Measurements from ENCODE around the gene NEGR1.

The NEGR1 gene

DNA sequence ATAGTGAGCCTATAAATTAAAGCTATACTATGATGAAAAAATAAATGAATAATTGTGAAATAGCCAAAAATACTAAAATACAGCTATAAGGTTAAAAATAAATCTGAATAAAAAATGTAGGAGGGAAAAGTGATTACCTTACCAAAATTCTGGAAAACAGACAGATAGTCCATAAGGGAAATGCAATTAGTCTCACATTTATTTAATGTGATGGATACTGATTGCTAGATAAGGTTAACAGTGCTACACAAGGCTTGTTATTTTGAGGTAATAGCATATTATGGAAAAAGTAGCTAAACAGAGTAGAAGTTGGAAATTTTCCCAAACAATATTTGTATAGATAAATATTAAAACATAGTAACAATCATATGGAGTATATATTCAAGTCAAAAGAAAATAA, 413.0 kb downstream of the NEGR1 start:
- in situ Hi-C loops (cut with MboI; ENCODE audit: low sequenced_read_pairs), result no loop called here

DNA sequence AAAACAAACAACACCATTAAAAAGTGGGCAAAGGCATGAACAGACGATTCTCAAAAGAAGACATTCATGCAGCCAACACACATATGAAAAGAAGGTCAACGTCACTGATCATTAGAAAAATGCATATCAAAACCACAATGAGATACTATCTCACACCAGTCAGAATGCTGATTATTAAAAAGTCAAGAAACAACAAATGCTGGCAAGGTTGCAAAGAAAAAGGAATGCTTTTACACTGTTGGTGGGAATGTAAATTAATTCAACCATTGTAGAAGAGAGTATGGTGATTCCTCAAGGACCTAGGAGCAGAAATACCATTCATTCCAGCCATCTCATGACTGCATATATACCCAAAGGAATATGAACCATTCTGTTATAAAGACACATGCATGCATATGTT, 419.6 kb downstream of the NEGR1 start:
- in situ Hi-C loops (cut with MboI; ENCODE audit: low sequenced_read_pairs), result no loop called here

DNA sequence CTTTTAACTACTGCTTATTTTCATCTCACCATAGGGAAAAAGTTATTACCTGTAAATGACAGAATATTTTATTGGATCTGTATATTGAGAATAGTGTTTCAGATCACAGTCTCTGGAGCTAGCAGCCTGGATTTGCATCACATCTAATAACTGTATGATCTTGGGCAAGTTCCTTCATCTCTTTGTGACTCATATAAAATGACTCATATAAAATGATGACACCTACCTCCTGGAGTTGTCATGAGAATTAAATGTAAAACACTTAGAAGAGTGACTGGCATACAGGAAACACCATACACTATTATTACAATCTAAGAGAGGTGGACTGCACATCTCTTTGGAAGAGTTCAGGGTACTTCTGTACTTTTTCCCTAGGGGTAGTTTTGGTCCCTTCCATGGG, 421.3 kb downstream of the NEGR1 start:
- in situ Hi-C loops (cut with MboI; ENCODE audit: low sequenced_read_pairs), result no loop called here

DNA sequence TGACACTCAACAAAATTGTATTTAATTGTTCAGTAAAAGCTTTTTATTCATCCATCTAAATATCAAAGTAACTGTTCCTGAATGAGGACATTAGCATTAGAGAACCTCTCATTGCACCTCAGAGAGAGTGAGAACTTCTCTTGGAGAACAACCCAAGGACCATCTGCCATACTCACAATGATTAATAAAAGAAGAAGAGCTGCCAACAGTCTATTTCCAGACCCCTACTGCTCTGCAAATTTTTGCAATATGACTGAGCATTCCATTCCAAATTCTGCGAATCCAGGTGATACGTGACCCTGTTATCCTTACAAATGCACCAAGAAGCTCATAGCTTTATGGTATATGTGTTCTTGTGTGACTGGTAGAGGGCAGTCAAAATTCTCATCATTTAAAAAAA, 422.5 kb downstream of the NEGR1 start:
- in situ Hi-C loops (cut with MboI; ENCODE audit: low sequenced_read_pairs), result no loop called here

DNA sequence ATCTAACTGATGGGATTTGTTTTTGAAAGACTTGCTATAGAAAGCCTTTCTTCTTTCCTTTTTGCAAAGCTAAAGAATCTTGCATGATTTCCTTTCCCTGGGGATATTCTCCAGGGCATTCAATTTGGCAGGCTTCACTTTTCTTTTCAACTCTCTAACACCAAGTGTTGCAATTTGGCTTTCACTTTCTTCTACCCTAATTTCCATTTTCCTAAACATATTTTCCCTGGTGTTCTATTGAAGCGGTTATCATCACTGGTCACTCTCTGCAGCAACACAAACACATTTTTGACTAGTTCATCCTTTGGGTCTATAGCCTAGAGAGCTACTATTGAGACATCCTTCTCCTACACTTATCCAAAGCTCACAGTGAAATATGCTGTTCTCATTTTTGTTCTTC, 424.5 kb downstream of the NEGR1 start:
- in situ Hi-C loops (cut with MboI; ENCODE audit: low sequenced_read_pairs), result no loop called here

DNA sequence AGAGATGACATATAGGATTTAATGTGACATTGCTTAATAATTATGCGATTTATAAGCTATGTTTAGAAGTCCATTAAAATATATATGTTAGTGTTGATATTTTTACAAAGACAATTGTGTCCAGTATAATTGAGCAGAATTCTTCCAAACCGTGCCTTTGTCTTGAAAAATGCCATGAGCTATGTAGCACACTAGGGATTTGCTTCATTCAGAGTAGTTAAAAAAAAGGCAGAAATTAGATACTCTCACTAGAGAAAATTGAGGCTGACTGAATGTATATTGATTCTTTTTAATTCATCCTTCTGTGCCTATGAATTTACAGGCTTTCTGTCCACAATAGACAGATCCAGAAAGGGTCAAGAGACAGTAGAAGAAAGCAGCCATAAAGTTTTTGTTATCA, 429.0 kb downstream of the NEGR1 start:
- in situ Hi-C loops (cut with MboI; ENCODE audit: low sequenced_read_pairs), result no loop called here

DNA sequence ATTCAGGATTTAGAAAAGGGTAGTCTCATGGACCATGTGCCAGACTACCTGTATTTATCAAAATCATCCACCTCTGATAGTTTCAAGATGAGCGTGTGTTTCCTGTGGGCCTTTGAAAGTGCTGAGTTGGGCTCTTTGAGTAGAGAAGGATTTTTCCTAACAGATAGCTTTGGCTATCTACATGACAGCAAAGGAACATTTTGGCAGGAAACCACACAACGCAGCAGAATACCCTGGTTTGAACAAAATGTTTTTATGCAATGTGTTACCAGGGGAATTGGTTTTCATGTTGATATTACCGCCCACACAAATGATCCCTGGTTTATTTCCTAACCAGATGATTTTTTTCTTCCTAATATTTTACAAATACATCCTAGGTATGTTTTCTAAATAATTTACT, 431.4 kb downstream of the NEGR1 start:
- in situ Hi-C loops (cut with MboI; ENCODE audit: low sequenced_read_pairs), result no loop called here

DNA sequence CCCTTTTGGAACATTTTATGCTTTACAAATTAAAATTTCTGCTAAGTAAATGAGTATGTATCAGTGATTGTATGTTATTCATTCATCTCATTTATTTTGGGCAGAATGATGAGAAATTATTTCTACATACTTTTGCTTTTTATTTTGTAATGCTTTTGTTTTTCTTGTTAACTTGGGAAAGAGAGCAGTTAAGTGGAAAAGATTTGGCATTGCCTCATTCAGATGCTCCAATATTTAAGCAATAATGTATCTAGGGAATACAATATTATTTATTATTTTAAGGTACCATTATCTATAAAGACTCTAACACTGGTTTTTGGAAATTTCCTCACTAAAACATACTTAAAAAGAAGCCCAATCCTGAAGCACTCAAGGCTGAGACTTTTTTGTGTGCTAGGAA, 431.8 kb downstream of the NEGR1 start:
- in situ Hi-C loops (cut with MboI; ENCODE audit: low sequenced_read_pairs), result no loop called here

DNA sequence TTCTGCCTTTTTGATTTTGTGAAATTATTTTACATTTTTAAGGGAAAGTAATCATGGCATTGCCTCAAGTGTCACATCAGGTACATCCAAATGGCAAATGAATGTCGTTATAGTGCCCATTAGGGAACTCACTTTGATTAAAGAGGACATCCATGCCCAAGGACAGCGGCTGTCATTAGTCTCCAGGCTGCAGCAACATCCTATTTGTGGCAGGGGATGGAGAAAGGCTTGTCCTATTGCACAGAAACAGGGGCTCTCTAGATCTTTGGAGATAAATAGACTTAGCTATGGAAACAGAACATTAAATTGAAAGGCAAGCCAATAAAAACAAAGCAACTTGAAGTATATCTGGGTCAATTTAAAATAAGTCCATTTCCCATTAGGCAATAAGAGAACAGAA, 439.3 kb downstream of the NEGR1 start:
- in situ Hi-C loops (cut with MboI; ENCODE audit: low sequenced_read_pairs), result no loop called here

DNA sequence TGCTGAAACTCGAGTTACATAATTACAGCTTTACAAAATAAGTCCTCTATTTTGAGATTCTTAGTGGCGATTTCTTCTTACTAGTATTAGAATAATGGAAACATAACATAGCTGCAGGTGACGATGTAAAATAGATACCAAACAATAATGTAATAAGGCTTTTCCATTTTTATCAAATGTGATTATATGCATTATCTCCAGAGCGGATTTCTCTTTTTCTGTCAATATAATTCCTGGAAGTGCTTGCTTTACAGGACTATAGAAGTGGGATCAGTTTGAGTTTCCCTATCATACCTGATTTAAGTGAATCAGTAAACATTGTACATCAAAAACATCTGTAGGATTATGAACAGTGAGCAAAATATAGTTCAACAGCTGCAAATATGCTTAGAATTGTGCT, 442.5 kb downstream of the NEGR1 start:
- in situ Hi-C loops (cut with MboI; ENCODE audit: low sequenced_read_pairs), result no loop called here

DNA sequence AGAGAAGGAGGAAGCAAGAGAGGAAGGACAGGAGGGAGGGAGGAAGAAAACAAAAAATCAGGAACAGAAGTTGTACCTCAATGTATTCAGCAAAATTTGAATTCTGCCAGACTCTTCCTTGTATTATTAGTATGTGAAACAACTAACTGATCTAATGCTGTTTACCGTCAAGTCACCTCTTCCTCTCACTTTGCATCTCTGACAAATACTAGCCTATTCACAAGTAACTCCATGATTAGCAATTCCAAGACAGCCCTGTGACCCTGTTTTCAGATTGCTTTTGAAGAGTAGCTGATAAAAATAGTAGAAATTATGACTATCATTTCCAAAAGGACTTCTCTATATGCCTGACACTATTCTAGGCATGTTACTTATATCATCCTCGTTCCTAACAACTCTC, 445.4 kb downstream of the NEGR1 start:
- in situ Hi-C loops (cut with MboI; ENCODE audit: low sequenced_read_pairs), result no loop called here

DNA sequence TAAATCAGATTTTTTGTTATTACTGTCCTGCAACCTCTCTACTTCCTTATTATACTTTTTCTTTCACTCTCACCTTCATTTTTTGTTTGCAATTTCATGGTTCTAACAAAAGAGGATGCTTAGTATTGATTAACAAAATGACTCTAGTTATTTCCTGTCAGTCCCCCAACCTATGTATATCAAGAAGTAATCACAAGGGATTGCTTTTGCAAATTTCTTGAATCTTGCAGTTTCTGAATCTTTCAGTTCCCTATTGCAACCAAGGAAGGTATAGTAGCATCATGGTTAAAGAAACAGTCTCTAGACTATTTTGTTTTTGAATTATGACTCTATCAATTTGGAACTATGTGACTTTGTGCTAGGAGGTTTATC, 446.9 kb downstream of the NEGR1 start:
- in situ Hi-C loops (cut with MboI; ENCODE audit: low sequenced_read_pairs), result no loop called here

DNA sequence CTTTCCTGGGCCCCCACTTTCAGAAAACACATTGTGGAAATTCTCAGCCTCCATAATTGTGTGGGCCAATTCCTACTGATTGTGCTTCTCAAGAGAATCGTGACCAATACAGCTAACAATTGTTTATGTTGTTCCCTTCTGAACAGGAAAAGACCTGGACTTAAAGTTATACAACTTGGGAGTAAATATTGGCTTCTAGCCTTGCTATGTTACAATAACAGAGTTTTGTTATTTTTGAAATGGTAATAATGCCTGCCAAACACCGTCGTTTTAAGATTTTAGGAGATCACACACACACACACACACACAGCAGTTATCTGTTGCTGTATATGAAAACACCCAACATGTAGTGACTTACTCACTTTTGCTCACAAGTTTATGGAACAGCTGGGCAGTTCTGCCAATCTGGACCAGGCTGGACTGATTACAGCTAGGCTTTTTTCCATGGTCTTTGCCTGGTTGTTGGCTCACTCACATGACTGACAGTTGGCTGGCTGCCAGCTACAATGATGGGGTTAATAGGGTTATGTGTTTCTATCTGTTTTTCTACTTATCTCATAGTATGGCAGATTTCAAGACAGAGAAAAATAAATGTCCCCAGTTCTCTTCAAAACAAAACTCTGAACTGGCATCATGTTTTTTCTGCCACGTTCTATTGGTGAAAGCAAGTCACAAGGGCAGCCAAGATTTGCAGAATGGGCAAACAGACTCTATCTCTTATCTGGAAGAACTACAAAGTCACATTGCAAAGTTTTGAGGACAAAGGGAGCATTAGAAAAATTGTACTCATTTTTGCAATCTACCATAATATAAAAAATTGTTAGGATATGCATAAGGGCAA, 447.5 kb downstream of the NEGR1 start:
- in situ Hi-C loops (cut with MboI; ENCODE audit: low sequenced_read_pairs), result no loop called here

DNA sequence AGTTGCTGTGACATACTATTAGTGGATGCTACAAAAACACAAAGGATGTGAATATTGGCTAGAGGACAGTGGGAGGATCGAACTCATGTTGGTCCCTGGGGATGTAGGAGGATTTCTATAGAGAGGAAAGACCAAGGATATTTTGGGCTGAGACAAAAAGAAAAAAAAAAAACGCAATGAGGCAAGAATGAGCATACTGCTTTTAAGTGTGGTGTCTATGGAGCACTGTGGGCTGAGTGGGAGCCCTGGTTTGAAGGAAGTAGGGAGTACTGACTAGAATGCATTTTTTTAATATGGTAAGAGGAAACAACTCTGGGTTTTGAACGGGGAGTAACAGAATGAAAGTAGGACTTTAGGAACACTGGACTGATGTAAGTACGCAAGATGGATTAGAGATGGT, 450.7 kb downstream of the NEGR1 start:
- in situ Hi-C loops (cut with MboI; ENCODE audit: low sequenced_read_pairs), result no loop called here

DNA sequence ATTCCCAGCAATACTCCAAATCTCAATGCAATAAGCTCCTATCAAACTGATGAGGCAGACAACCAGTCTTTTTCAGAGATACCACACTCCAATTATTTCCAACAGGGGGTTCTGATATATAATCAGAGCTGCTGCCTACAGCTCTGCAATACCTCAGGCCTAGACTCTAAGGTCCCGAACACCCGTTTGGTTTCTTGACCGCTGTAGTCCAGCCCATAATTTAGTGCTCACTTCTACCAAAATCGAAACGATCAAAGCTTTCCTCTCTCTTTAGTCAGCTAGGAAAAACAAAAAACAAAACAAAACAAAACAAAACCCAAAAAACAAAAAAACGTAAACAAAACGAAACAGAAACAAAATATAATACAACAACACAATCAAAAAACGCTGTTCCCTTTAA, 453.0 kb downstream of the NEGR1 start:
- in situ Hi-C loops (cut with MboI; ENCODE audit: low sequenced_read_pairs), result no loop called here

DNA sequence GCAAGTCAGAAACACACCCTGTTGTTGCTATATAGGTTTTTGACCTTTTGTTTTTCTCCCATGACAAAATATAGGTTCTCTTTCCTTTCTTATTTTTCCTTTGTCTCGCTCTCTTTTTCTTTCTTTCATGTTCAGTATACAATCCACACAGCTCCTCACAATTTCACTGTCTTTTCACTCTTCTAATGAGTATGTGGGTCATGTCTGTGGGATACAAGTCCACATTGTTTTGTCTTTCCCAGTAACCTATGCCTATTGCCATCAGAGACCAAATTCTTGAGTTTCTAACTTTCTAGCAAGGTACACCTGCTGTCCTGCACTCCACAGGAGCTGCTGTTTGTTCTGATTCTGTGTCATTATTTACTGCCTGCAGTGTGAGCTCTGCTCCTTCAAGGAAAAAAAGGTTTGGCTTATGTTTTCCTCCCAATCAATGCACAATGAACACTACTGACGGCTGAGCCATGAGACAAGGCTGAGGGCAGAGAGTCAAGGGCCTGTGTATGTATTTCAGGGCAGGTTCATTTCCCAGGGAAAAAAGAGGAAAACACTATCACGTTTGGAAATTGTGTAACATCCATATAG, 453.8 kb downstream of the NEGR1 start:
- in situ Hi-C loops (cut with MboI; ENCODE audit: low sequenced_read_pairs), result no loop called here

DNA sequence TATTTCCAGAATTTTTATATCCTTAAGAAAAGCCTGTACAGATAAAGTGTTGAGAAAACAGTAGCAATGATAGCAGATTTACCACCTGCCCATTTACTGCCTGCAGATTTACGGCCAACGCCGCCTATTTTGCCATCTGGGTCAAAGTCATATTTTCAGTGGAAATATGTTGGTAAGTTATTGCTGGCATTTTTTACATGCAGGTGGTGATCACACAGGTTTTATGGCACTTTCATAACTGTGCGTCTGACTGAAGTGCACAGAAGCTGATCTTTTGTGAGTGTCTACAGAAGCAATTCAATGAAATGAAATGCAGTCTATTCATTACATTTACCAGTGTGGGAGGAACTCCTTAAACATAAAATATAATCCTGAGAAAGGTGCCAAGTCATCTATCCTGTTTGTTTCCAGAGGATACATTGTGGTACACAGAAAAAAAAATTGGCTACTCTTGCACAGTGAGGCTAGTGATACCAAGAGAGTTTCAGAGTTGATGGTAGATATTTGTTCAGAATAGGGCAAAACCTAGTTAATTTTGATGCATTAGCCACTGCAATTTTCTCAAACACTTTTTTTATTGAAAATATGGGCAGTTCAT, 458.5 kb downstream of the NEGR1 start:
- in situ Hi-C loops (cut with MboI; ENCODE audit: low sequenced_read_pairs), result no loop called here

DNA sequence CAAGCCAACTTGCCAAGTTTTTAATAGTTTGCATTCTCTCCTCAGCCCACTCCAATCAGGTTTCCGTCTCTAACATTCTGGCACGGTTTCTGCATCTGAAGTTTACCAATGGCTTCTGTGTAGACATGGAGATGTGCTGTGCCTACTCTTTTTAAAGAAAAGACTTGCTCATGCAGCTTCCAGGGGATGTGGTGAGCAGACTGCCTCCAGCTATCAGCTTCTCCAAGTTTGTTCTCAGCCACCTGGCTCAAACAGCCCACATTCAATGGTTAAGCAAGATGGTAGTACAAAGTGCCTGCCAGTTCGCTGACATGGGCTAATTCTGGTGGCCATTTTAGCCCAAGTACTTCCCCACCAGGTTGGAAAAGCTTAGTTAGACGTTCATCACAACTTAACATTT, 465.3 kb downstream of the NEGR1 start:
- in situ Hi-C loops (cut with MboI; ENCODE audit: low sequenced_read_pairs), result no loop called here

DNA sequence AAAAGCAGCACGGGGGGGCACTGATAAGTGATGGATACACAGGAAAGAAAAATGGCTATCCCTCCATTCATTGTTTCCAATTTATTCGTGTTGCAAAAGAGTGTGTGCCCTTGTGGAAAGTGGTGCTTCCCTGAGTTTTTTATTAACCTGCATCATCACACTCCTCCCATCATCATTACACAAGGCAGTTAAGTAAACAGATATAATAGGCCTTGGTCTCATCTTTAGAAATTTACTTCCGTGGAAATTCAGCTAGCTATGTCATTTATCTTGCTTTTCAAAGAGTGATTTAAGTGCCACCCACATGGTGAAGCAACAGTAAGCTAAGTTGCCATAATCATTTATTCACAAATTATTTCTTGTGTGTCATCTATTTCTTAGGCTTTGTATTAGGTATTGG, 473.3 kb downstream of the NEGR1 start:
- in situ Hi-C loops (cut with MboI; ENCODE audit: low sequenced_read_pairs), result no loop called here

DNA sequence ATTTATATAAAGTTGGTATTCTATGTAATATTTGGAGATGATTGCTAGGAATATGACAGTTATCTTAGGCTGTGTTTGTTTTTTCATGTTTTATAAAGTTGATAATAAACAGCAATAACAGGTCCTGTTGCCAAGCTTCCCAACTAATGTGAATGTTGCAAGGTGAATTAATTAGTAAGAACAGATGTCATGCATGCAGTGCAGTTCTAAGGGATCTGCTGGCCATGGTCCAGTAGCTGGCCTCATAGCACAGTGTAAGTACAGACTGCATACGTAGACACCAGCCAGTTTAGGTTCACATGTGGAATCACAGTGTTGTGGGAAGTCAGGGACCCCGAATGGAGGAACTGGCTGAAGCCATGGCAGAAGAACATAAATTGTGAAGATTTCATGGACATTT, 478.2 kb downstream of the NEGR1 start:
- in situ Hi-C loops (cut with MboI; ENCODE audit: low sequenced_read_pairs), result no loop called here

DNA sequence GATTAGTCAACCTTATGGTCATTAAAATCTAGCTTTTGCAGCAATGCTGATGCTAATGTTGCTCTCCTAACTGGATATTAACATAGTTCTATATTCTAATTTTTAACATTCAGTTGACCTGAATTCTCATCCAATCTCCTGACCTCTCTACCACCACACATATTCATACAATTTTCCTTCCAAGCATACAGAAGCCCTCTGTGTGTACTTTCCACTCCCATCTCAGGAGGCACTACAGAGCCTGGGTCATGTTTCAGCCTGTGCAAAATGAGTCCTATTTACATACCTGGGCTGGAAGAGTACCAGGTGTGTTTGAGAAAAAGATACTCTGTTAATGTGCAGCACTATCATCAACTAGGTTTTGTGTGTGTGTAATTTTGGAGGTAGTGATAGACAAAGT, 486.3 kb downstream of the NEGR1 start:
- in situ Hi-C loops (cut with MboI; ENCODE audit: low sequenced_read_pairs), result no loop called here

DNA sequence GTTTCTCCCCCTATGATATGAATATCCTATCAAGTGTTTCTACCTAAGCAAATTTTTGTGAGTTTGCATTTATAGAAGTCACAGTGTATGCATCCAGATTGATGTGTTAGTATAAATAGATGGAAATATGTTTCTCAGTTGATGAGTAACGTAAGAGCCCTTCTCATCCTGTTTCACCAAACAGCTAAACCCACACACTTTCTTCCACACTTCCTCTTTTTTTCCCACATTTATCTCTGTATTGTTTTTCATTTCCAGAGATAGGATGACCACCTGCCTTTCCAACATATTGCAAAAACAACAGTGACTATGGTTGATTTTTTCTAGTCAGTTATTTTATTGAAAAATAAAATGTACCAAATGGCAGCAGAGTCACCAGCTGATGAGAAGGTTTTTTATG, 490.1 kb downstream of the NEGR1 start:
- in situ Hi-C loops (cut with MboI; ENCODE audit: low sequenced_read_pairs), result no loop called here

DNA sequence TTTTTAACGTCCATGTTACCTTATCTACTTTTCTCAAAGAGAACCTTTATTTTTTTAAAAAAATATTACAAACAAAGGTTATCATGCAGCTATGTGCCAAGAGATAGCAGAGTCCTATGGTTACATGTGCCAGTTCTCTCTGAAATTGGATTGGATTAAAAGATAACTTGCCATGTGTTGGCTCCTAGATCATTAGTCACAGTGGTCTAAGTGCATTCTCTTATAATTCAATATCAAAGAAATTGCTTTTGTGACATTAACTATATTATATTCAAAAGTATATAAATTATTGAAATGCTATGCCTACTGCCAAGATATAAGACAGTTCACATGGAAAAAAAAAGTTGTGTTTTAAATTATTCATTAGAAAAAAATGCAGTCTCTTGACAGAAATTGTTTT, 494.2 kb downstream of the NEGR1 start:
- in situ Hi-C loops (cut with MboI; ENCODE audit: low sequenced_read_pairs), result no loop called here
